HG03045 (cell line): ENCODE results near the gene MVB12A.

ENCODE experiments used
- ATAC-seq: cut with Tn5 transposase; IDR thresholded peaks from one replicate; pipeline ENCODE4 v1.9.1; 2021; ENCODE audit warnings: mild to moderate bottlenecking, moderate library complexity; ENCODE audit not compliant: unreplicated experiment

MVB12A gene

DNA sequence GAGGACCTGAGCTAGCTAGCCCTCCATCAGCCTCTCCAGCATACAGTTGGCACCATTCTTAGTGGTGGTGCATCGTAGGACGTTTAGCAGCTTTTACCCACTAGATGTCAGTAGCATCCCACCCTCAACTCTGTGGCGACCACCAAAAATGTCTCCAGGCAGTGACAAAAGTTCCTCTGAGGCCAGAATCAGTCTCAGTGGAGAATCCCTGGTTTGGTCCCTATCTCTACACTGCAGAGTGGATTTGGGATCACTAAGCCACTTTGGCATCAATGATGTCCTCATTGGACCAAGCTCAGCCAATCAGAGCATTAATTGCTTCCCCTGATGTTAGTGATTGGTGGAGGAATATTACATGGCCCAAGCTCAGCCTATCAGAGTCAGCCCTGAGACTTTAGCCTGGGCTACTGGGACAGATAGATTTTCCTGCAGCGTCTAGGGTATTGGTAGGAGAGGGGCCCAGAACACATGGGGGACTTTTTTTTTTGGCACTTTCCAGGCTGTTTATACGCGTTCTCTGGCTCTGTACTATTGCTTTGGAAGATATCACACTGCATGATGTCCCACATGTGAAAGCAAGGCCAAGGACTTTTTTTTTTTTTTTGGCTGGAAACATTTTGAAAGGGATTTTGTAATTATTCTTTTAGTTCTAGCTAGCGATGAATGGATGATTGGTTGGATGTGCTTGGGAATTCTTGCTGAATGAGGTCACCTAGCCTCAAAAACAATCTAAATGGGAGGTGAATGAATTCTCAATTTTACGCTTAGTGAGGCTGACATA is 21.6 kb downstream of the MVB12A start:
- ATAC-seq: no peak

DNA sequence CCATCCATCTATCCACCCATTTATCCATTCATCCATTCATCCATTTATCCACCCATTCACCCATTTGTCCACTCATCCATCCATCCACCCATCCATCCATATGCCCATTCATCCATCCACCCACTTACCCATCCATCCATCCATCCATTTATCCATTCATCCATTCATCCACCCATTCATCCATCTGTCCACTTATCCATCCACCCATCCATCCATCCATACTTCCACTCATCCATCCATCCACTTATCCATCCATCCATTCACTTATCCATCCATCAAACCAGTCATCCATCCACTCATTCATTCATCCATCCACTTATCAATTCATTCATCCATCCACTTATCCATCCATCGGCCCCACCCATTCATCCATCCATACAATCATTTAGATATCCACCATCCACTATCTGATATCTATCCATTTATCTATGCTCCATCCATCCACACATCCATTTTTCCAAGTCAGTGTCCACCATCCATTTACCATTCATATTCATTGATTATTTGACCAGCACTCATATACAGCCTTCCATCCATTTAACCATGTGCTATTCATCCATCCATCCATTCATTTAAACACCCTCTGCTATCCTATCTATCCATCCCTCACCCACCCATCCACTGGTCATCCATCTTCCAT is 25.8 kb downstream of the MVB12A start:
- ATAC-seq: no peak

DNA sequence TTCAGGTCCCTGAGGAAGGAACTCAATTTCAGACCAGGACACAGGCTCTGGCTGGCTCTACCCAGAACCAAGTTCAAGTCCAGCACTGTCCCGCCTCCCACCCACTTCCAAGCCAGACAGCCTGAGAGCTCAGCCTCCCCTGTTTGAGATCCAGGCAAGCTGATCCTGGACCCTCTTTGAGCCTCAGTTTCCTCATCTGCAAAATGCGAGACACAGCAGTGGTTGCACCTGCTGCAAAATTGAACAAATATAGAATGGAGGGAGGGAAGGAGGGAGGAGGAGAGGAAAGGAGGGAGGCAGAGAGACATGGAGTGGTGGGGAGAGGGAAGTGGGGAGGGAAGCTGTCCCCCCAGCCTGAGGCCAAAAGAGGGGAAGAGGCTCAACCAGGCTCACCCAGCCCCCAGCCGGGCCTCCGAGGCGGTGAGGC is 27.9 kb downstream of the MVB12A start:
- ATAC-seq: no peak

DNA sequence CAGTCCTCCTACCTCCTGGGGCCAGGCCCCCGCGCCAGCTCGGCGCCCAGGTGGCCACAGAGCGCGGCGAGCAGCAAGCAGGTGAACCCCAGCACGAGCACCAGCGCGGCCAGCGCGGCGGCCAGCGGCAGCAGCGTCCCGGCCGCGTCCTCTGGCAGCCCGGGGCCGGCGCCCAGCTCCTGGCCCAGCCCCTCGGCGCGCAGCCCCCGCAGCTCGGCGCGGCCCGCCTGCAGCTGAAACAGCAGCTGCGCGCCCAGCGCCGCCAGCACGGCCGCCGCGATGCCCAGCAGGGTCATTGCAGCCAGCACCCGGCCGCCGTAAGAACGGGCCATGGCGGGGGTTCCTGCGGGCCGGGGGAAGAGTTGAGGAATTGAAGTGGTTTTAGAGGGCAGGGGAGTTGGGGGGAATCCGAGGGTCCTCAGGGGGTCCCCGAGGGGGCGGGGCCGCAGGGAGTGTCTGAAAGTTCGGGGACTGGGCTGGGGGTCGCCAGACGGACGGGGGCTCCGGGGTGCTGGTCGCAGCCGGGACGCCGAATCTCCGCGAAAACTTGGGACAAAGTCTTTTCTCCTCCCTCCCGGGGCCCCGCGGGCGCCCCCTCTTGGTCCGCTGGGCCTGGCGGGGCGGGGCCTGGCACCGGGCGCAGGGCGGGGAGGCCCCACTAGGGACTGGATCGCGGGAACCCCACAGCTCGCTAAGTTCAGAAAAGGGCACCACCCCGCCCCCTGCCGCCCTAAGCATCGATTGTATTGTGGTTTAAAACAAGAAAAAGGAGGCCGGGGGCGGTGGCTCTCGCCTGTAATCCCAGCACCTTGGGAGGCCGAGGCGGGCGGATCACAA is 28.5 kb downstream of the MVB12A start, which contains the start of gene TMEM221:
Gene TMEM221 (minus strand): TSS at position 538 of the 837 bp plus-strand sequence. CDS start 206 bp downstream, at position 332.
- ATAC-seq: no peak

DNA sequence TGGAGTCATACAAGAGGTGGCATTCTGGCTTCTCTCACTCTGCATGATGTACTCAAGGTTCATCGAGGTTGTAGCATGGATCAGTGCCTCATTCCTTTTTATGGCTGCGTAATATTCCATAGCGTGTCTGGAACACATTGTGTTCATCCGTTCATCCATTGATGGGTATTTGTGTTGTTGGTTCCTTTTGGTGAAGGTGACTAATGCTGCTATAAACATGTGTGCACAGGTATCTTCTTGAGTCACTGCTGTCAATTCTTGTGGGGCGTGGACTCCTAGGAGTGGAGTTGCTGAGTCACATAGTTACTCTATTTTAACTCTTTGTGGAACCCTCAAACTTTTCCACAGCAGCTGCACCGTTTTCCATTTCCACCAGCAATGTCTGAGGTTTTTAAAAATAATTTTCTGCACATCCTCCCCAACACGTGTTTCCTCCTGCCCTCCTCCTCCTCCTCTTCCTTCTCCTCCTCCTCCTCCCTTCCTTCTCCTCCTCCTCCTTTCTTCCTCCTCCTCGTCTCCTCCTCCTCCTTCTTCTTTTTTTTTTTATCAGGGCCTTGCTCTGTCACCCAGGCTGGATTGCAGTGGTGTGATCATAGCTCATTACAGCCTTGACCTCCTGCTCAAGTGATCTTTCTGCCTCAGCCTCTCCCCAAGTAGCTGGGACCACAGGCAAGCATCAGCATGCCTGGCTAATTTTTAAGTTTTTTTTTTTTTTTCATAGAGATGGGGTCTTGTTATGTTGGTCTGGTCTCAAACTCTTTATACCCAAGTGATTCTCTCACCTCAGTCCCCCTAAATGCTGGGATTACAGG is 30.6 kb downstream of the MVB12A start:
- ATAC-seq: no peak

DNA sequence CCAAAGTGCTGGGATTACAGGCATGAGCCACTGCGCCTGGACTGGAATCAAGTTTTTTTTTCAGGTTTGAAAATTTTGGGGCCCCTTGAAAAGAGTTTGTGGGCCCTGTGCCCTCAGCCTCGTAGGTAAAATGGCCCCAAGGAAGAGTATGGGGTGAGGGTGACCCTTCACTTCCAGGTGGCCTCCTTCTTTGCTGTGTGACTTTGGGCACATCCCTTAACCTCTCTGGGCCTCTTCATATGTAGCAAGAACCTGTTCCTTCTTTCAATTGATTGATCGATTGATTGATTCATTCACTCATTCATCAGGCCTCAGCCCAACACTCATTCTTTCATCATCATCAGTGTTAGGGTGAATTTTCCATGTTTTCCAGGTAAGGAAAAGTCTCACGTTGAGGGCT is 32.0 kb downstream of the MVB12A start:
- no peak for ATAC-seq

DNA sequence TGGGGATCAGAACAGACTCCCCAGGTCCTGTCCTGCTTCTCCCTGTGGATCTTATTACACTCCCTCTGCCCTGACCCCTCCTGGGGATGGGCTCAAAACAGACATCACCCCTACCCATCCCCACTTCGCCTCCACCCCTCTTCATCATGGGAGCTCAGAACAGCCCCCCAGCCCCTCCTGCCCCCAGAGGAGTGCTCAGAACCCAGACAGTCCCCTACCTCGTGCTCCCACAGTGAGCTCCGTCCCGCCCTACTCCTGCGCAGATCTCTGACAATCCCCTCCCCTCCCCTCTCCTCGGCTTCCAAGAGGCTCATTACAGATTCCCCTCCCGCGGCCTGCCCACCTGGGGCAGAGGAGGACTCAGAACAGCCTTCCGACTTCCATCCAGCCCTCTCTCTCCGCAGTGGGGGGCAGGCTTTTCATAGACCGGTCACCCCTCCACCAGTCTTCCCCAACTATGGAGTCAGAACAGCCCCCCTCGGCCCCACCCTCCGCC is 34.8 kb downstream of the MVB12A start:
- ATAC-seq: no peak

DNA sequence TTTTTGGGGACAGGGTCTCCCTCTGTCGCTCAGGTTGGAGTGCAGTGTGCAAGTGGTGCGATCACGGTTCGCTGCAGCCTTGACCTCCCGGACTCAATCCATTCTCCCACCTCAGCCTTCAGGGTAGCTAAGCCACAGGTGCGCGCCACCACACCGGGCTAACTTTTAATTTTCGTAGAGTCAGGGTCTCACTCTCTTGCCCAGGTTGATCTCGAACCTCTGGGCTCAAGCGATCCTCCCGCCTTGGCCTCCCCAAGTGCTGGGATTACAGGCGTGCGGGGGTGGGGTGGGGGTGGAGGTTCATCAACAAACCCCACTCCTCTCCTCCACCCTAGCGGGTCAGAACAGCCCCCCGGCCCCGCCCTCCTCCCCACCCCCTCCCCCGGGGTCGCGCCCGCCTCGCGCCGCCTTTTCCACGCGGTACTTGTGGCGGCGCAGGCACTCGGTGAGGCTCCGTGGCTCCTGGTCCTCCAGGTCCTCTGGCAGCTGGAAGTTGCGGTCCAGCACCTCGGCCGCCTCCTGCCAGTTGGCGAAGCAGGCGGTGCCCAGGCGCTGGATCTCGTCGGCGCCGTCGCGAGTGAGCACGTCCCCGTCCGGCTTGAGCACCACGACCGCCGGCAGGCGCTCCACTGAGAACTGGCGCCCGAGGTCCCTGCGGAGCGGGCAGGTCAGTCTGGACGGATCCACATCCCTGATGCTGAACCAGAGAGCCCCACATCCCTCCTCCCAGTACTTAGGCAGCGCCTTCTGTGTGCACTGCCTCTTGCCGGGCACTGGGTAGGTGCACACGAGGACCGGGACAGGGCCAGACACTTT is 35.7 kb downstream of the MVB12A start:
- no peak for ATAC-seq

DNA sequence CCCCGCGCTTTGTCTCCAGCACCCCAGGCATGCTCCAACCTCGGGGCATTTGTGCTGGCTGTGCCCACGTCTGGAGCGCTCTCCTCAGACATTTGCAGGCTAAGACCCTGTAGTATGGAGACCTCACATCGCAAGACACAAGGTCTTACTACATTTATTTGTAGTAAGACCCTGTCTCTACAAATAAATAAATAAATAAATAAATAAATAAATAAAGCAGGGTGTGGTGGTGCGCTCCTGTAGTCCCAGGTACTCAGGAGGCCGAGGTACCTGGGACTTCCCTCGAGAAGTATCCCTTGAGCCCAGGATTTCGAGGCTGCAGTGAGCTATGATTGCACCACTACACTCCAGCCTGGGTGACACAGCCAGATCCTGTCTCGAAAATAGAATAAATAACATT is 36.3 kb downstream of the MVB12A start:
- no peak for ATAC-seq

DNA sequence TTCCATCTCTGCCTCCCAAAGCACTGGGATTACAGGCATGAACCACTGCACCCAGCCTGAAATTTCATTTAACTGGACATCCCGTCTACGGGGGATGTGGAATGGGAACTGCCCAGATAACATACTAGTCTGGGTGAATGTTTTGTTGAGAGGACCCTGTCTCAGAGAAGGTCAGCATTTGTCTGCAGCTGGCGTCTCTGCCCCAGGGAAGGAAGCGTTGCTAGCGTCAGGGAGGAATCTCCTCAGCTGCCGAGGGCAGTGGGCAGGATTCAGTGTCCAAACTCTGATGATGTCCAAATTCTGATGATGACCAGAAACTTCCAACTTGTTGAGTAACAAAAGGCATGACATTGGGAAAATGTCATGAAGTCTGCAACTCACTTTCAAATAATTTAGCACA is 37.8 kb downstream of the MVB12A start:
- no peak for ATAC-seq

DNA sequence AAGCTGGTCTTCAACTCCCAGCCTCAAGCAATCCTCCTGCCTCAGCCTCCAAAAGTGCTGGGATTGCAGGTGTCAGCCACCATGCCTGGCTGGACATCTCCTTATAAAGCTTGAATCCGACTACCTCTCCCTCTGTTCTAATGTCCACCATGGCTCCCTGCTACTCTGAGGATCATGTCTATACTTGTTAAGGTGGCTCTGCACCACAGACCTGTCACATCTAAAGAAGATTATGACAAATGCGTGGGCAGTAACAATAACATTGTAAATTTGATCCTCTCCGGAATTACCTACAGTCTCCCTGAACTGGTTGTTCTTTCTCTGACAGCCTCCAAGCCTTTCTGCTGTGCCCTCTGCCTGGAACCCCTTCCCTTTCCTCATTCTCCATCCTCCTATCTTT is 39.1 kb downstream of the MVB12A start:
- no peak for ATAC-seq

DNA sequence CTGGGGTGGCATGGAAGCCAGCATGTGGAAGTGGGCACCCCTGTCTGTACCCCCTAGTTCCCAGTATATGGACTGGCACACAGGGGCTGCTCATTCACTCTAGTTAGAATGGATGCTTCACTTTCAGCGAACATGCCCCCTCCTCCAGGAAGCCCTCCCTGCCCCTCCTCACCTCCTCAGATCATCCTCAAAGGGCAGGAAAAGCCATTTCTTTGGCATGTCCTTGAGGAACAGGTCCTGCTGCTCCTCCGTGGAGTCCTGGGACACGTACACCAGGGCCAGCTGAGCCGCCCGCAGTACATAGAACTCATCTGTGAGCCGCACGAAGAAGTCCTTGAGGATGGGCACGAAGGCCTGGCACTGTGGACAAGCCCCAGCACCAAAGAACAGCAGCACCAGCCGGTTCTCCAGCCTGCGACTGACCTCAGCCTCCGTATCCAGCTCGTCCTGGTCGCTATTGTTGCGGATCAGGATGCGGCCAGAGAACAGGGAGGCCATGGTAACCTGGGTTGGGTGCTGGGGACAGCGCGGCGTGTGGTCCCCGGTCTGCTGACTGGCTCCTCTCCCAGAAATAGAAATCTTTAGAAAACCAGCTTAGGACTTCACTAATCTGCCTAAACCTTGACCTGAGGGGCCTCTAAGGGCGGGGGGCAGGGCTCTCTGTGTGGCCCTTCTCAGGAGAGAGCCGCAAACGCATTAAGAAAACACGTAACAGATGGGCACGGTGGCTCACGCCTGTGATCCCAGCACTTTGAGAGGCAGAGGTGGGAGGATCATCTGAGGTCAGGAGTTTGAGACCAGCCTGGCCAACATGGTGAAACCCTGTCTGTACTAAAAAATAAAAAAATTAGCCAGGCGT is 40.8 kb downstream of the MVB12A start, which contains the start of gene NXNL1:
Gene NXNL1 (minus strand): TSS at position 555 of the 859 bp plus-strand sequence. CDS start 57 bp downstream, at position 498.
- ATAC-seq: no peak

DNA sequence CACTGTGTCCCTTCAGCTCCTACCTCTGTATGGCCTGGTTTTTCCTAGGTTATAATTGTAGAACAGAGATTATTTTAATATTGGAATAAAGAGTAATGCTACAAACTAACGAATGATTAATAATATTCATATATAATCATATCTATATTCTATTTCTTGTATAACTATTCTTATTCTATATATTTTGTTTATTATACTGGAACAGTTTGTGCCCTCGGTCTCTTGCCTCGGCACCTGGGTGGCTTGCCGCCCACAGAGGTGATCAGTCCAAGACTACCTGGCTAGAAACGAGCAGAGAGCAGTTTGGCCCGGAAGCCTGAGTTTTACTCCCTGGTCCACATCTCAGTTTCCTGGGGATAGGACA is 46.6 kb downstream of the MVB12A start:
- no peak for ATAC-seq

DNA sequence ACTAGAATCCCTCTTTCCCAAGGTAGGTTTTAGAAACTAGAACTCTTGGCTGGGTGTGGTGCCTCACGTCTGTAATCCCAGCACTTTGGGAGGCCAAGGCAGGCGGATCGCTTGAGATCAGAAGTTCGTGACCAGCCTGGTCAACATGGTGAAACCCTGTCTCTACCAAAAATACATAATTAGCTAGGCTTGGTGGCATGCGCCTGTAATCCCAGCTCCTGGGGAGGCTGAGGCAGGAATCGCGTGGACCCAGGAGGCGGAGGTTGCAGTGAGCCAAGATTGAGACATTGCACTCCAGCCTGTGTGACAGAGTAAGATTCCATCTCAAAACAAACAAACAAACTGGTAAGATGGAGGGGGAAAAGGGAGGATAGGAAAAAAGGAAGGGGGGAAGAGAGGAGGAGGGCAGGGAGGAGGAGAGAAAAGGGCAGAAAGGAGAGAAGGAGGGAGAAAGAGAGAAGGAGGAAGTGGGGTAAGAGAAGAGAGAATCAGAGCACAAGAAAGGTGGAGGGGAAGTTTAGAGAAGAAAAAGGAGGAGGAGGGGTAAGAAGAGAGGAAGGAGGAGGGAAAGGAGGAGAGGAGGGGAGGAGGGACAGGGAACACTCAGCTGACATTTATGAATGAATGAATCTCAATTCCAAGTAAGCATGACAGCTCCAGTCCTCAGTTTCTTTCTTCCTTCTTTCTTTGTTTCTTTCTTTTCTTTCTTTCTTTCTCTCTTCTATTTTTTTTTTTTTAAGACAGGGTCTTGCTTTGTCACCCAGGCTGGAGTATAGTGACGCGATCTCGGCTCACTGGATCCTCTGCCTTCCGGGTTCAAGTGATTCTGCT is 47.8 kb downstream of the MVB12A start:
- ATAC-seq: no peak

DNA sequence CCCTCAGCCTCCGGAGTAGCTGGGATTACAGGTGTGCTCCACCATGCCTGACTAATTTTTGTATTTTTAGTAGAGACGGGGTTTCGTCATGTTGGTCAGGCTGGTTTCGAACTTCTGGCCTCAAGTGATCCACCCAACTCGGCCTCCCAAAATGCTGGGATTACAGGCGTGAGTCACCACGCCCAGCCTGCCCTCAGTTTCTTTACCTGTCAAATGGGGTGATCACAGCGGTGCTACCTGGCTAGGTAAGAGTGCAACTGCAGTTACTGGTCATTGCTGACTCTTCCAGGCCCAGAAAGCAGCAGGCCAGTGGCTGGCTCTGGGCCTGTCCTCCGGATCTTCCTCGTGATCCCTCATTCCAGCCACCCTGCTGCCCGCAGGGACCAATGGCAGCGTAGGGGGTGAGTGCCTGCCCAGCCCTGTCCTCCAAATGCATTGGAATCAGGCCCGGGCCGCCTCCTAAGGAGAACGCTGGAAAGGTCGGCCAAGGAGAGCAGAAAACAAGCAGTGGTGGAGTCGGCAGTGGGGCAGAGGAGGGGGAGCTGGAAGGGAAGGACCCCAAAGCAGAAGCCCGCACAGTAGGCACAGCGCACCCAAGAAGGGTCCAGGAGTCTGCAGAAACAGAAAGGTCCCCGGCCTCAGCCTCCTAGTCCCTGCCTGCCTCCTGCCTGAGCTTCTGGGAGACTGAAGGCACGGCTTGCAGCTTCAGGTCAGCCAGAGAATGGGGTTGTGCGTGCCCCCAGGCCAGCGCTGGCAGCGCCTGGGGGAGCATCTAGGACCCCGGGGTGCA is 48.6 kb downstream of the MVB12A start:
- ATAC-seq: no peak

DNA sequence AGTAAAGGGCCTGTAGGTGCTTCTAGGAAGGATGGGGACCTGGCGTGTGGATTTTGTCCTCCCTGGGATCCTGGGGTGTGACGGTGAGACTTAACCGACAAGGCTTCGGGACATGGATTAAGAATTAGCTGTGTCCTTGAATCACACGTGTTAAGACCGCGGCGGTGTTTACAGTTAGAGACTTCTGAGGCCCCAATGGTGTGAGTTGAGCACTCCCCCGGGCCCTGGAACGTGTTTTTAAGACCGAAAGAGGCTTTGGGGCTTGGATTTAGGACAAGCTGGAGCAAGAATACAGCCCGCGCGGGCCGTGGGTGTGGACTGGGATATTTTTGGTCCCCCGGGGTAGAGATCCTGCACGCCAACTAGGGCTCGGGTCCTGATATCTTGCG is 49.2 kb downstream of the MVB12A start:
- no peak for ATAC-seq

DNA sequence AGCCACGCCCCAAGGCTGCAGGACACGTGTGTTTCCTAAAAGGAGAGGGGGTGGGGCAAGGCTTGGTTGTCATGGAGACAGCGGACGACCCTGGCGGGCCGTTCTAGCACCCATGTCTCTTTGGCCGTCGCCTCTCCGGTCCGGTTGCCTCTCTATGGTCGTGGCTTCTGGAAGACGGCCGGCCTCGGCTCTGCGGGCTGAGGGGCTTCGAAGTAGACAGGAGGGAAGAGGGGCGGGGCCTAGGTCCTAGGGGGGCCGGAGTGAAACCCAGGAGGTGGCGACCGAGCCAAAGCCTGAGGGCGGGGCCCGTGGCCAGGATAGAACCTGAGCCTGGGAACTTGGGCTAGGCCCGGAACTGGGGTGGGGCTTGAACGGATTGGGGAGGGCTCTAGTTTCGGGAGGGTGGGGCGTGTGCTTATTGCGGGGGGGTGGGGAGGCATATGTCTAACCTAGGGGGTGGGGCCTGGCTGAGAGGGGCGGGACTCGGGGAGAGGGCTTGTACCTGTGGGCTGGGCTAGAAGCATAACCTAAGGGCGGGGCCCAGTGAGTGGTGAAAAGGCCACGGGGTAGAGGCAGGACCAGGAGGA is 49.7 kb downstream of the MVB12A start:
- ATAC-seq: peak; percentile 52
